ENCODE measurements around the gene DUSP9.

The DUSP9 gene

DNA sequence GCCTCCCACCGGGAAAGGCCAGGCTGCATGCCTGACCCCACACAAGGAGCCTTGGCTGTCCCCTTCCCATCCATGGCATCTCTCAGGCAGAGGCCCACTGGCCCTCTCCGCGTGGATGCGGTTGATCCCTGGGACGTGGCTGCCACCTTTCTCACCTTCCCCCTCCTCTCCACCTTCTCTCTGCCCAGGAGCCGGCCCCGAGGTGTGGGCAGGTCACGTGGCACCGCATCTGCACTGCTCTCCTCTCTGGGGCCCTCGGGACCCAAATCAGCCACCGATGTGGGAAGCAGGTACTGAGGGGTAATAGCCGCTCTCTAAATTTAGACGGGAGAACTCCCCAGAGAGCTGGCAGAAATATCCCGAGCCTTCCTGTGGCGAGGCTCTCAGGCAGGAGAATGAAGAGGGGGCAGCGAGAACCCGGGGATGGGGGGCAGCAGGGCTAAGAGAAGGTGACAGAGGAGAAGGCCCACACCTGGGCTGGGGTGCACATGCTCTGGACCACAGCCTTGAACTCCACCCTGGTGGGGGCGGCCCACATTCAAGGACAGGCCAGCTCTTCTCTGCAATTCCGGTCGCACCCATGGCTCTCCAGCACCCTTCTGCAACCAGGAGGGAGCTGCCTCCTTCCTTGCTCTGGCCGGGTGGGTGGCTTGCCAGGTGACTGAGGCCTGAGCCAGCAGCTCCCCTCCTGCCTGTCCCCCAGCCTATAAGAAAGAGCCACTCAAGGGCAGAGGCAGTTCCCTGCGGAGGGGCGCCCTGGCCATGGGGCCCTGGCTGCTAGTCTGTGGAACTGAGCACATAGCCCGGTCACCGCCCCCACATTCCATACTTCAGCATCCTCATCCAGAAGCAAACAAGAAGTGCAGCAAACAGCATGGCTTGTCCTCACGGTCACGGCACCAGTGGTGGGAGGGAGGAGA lies 9.6 kb upstream of the DUSP9 start:
- DNase-seq: no peak

DNA sequence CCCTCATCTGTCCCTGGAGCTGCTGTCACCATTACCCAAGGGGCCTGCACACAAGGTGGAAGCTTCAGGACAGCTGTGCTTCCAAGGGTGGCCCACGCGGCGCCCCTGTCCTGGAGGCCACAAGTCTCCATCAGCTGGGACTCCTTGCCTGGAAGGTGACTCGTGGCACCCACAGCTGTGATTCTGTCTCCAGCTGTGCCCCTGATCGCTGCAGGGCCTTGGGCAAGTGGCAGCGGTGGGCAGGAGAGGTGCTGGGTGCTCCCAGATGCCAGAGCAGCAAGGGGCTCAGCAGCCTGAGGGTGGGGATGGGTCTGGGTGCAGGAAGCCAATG lies 9.0 kb upstream of the DUSP9 start:
- DNase-seq: no peak

DNA sequence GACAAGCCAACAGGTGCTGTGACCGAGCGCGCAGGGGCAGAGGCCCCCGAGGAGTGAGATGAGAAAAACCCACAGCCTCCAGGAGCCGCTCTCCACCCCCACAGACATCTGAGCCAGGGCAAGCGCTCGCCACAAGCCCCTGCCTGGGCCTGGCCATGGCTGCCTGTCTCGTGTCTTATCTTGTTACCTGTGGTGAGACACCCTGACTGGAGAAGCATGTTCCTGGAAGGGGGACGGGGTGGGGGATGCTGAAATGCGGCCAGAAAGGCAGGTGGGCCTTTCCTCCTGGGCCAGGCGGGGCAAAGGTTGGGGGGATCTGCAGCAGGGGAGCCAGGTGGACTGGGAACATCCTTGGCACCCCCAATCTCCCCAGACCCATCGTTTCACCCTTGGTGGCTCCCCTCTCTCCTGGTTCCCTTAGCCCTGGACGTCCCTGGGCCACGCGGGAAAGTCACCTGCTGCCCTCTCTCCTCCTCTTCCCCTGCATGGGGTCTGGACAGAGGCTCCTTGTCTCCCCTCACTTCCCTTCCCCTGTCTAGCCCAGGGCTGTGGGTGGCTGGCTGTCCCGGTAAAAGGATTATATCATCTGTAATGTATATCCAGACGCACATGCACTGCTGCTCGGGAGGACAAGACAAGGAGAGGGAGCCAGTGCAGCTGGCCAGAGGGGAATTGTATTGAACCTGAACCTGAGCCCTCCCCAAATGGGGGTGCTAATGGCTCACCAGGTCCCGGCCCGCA lies 8.4 kb upstream of the DUSP9 start:
- no peak for DNase-seq

DNA sequence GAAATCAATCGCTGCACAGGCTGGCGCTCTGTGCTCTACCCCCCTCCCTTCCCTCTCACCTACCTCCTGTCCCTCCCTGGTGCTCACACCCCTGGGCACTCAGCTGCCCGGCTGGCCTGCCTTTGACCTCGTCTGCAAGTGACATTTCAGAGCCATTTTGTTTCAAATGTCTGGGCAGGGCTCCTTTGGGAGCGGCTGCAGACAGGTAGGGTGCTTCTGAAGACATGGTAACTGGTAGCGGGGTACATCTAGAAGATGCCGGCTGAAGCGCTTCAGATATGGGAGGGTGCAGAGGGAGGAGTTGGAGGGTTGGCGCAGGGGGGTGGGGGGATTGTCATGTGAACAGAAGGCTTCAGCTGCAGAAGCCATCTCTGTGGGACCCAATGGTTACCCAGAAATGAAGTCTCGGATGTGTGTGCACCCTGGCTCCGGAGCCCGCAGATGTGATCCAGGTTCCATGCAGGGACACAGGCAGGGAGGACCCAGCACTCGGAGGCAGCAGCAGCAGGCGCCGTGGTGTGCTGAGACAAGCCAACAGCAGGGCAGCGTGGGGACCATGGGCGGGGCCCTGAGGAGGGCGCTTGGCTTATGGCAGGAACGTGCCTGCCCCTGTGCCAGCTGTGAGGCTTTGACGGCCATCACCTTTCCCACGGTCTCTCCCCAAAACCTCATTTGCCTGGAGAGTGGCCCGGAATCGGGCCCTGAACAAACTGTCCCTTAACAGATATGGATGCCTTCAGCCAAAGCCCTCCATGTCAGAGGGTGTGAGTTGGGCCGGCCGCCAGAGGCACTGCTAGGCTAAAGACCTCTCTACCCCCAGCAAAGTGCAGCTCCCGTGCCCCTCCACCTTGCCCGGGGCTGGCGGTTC lies 7.6 kb upstream of the DUSP9 start:
- no peak for DNase-seq

DNA sequence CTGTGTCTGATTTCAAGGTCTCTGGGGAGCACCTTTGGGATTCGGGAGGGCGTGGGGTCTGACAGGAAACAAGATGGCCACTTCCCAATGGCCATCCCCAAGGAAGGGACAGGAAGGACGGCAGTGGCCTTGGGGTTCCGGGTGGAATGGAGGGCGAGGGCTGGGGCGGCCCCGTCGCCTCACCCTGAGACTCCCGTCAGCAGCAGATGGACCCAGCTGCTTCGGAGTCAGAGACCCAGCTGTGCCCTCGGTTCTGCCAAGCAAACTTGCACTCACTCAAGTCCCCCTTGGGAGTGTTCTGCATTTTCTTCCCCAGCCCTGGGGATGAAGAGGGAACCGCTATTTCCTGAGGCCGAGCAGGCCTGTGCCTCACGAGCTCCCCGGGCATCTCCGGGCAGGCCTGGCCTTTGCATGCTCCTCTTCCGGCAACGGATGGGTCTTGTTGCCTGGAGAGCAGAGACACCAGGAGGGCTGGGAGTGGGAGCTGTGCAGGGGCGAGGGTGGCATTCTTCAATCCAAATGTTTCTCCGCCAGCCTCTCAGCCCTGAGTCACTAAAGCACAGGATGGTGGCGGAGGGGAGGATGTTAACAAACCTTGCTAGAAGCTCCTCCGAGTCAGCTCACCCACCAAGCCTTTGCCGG lies 6.8 kb upstream of the DUSP9 start:
- no peak for DNase-seq

DNA sequence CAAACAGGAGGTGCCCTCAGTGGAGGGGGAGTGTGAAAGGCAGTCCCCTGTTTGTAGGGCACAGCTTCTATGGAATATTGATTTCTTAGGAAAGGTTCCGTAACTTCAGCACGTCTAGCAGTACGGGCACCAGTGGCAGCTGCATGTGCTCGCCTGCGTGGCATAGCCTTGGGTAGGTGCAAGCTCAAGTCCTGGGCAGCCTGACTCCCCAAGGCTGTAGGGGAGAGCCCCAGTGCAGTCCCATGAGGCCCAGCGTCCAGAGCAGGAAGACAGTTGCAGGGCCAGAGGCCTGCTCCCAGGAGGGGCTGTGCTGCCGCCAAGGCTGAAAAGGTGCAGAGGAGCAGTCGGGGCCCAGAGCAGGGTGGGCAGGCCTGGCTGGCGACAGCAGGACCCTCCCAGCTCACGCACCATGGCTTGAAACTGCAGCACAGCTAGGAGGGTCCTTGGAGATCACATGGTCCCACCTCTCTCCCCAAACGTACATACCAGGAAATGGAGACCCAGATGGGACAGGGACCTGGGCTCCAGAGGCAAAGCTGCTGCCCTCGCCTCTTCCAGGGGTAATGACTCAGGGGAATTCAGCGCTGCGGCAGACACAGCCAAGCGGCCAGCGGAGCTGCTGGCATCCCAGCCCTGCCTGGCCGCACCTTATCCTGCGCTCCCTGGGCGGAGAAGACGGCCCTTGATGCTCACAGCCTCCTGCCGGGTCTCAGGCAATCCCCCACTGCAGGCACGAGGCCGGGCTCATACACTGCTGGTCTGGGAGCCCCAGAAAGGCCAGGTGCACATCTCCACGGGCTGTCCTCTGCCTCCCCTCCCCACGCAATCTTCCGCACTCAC lies 6.0 kb upstream of the DUSP9 start:
- DNase-seq: no peak

DNA sequence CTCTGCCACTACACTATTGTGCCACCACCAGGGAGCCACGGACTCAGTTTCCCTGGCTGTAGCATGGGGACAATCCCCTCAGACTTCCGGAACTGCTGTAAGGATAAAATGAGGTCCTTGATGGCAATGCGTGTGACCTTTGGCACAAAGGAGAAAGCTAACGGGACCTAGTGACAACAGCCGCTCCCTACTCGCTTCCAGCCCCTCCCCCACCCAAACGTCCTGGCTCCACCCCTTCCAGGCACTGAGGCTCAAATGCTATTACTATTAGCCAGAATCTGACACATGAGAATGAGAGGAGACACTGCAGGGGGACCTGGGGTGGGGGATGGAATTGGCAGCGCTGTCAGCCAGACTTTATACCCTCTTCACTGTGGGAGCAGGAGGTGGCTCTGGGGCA lies 5.4 kb upstream of the DUSP9 start:
- DNase-seq: no peak

DNA sequence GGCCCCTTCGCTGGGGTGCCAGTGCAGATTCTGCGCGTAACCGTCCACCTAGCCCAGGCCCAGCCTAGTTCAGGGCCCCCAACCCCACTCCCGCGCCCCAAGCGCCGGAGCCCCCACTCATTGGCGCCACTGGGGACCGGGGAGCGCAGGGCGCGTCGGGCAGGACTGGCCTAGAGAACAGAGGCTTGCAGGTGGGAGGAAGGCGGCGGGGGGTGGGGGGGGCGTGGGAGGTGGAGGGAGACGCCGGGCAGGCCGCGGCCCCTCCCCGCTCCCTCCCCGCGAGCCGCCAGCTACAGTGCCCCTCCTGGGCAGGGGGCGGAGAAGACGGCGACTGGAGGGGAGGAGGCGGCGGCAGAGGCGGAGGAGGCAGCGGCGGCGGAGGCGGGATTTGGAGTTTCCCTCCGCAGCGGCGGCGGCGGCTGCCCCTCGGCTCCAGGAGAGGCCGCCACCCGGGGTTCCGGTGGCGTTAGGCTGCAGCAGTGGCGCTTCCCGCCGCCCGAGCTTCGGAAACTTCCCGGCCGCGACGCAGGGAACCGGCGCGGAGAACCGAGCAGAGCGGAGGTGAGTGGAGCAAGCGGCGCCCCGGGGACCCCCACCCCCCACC lies 4.8 kb upstream of the DUSP9 start:
- peak in 1 of 4 experiments; percentile 12 for DNase-seq

DNA sequence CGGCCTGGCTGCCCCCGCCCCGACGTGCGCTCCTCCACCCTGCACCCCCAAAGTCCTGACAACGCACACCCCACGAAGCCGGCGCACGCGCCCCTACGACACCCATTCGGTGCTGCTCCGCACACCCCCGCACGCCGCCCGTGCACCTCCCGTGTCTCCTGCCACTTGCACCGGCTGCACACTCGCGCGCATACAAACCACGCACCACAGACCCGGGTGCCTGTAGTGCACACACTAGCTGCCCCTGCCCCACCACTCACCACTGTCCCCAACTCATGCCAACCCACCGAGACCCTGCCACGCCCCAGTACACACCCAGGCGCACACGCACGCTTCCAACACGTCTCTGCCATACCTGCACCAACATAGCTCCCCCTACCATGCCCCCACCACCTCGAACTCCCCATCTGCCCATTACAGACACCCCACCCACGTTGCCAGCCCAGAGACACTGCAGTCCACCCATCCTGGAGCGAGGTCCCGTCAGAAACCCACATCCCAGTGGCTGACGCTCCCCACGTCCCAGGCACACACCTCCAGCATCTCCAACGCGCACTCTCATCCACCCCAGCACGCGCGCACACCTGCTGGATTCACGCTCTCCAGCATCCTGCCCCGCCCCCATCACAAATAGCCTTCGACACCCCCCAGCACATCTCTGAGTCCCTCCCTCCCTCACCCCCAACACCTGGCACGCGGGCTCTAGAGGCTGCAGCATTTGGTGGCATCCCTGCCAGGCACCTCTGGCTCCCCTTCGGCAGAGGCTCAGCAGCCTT lies 4.2 kb upstream of the DUSP9 start:
- no peak for DNase-seq

DNA sequence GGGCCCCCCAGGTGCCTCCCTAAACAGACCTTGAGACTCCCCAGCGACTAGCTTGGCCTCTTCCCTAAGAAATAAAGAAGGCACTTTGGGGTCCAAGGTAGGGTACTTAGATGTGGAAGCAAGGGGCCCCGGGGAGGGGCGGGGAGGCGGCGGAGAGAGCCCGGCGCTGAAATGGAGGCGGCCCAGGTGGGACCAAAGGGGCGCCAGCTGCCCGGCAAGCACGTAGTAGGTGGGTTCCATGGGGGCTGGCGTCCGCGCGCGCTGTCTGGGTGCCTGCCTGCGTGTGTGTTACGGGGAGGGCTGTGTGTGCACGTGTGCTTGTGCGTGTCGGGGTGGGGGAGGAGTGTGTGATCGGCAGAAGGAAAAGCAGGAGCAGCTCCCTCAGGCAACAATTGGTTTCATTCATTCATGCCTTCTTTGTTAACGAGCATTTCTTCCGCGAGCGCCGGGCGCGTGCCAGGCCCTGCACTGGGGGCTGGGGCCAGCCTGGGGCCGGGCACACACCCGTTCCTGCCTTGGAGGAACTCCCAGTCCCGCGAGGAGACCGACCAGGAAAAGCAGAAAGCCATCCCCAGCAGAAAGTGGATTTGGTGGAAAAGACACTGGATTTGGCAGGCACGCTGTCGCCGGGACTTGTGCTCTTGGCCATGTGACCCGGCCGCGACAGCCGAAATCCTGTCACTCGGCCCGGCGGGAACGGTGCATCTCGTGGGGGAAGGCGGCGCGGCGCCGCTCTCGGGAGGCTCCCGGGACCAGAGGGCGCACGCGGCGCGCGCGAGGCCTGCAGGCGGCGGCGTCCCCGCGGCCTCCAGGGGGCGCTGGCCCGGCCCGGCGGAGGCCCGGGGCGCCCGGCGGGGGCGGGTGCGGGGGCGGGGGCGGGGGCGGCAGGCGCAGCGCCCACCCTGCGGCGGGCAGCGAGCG lies 3.3 kb upstream of the DUSP9 start:
- DNase-seq: no peak

DNA sequence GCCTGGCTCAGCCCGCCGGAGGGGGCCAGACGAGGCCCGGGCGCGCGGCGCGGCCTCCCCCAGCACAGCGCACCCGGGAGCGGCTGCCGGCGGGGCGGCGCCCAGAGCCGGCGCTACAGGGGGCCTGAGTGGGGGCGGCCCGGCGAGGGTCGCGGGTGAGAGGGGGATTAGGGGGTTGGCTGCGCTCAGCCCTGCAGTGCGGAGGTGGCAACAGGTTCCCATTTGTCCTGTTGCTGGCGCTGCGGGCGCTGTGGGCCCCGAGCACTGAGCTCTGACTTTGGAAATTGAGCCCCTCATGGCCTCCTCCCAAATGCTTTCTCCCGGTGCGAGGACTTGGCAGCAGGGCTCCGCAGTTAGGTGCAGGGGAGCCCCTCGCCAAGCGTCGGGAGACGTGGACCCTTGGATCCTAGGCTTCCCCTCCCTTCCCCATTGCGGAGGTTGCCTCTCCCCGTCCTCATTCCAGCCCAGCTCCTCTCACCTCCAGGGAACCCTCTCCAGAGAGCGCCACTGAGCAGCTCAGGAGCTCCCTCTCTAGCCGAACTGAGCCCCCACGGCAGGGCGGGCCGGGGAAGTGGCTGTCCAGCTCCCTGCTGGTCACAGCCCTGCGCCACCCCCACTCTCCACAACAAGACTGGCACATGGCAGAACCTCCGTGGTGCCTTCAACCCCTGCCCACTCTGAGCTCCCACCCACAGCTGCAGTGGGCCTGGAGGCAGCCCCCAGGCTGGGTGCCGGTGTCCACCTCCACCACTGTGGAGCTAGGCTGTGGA lies 2.5 kb upstream of the DUSP9 start:
- DNase-seq: no peak

DNA sequence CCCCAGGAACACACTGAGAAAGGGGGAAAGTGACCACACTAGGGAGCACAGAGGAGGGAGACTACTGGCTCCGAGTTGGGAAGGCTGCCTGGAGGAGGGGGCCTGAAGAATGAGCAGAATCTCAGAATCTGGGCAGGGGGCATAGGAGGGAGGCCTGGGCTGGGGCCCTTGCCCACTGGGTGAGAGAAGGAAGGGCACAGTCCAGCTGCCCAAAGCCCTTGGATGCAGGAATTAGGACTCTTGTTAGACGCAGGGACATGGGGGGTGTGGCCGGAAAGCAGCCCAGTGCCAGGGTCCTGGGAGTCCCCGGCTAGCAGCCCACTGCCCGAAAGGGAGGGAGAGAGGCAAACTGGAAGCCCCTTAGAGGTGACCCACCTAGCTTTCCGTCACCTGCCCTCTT lies 1.9 kb upstream of the DUSP9 start:
- DNase-seq: no peak

DNA sequence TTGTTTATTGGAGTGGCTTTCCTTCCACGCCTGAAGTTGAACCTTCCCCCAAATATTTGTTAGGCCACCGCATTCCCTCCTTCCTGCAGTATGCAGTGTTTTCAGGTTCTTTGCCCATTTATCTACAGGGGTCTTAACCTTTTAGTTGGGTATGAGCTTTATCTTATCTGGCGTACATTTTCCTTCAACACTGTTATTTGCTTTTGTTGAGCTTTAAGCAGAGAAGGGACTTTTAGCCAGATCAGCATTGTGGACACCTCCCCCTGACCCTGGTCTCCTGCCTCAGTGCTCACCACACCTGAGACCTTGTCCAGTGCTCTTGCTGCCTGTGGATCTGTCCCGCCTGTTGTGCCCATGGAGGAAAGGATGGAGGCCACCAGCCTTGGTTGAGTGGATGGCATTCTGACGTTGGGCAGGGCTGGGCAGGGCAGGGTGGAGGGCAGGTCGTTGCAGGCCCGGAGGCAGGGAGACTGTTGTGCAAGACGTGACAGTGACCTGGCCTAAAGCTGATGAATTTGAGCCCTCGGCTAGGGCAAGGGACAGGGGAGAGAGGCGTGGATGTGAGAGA lies 998 bp upstream of the DUSP9 start:
- DNase-seq: no peak

DNA sequence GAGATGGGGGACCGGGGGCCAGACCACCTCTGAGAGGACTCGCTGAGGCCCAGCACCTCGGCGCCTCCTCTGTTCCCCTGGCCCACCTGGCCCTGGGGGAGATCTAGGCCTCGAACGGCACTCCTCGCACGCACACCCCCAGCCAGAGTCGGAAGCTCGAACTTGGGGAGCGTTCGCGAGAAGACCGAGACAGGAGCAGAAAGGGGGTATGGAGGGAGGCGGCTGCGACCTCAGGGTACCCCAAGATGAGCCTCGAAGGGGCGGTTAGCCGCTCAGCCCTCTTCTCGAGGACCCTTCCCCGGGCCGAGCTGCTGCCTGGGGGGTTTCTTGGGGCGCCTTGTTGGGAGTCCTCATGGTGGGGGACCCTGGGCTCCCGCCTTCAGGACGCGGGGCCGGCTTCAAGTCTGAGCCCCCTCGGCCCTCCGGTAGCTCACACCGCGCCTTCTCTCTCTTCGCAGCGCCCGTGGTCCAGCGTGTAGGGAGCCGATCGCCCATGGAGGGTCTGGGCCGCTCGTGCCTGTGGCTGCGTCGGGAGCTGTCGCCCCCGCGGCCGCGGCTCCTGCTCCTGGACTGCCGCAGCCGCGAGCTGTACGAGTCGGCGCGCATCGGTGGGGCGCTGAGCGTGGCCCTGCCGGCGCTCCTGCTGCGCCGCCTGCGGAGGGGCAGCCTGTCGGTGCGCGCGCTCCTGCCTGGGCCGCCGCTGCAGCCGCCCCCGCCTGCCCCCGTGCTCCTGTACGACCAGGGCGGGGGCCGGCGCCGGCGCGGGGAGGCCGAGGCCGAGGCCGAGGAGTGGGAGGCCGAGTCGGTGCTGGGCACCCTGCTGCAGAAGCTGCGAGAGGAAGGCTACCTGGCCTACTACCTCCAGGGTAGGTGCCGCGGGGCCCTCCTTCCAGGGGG lies 706 bp downstream of the DUSP9 start:
- no peak for DNase-seq

DNA sequence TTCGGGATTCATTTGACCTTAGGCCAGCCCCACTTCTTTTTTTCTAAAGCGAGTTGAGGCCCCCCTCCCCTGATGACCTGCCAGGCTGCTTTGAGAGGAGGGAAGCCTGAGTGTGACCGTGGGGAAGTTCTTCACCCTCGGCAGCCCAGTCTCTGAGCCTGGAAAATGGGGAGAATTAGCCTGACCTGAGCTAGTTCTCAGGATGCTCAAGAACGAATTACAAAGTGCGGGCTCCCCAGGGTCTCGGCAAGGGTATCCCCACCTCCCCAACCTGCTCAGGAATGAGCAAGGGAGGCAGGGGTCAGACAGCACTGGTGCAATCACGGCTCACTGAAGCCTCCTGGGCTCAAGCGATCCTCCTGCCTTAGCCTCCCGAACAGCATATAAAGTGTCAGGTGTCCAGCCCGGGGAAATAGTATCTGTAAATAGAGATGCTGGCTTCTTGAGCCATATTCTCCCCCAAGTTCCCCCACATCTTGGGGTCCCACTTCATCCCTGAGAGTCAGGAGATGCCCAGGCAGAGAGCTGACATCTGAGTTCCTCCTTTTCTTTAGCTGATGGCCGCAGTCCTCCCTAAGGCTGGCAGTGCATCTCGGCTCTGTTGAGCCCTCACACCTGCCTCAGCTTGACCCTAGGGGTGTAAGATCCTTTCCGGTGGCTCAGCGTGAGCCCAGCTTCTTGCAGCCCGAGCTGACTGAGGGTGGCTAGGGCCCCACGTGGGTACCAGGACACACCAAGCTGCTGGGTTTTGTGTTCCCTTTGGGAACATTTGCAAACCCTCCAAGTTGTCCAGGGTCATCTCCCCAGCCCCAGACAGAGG lies 1.6 kb downstream of the DUSP9 start:
- no peak for DNase-seq

DNA sequence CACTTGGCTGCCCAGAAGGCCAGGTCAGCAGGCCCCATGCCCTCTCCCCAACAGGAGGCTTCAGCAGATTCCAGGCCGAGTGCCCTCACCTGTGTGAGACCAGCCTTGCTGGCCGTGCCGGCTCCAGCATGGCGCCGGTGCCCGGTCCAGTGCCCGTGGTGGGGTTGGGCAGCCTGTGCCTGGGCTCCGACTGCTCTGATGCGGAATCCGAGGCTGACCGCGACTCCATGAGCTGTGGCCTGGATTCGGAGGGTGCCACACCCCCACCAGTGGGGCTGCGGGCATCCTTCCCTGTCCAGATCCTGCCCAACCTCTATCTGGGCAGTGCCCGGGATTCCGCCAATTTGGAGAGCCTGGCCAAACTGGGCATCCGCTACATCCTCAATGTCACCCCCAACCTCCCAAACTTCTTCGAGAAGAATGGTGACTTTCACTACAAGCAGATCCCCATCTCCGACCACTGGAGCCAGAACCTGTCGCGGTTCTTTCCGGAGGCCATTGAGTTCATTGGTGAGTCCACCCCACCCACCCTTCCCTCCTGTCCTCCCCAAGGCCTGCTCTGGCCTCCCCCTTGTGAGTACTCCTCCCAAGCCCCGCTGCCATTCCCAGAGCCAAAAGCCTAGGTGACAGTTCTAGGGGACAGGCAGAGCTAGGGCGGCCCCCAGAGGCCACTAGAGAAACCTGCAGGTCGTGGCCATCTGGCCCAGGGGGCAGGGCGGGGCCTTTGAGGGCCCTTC lies 2.3 kb downstream of the DUSP9 start:
- peak in 1 of 4 experiments; percentile 12 for DNase-seq

All from activated naive CD4-positive, alpha-beta T cell (primary cell).